Bronchus fibroblast of lung (primary cell): ENCODE data around the gene SNX18. TPM values are rescaled to one million over a fixed set of nuclear protein-coding genes. Genes with fewer than 3 reads are reported as not detected.

ENCODE experiments used
- total RNA-seq: library from RNA; depleted of rRNA; stranded (reverse); fragments of >200 nt; gene quantifications from 2 replicates; pipeline ENCODE4 v1.2.3, GENCODE V29; 2015

Gene SNX18
- 33.4 and 39.5 TPM in 2 replicates for total RNA-seq

GRCh38 chr5:54517512-54518145 lies at the start of gene SNX18:
Gene SNX18, plus strand, starts transcription at chr5:54517759. Its CDS starts 194 bp downstream, at chr5:54517953.

Other genes with a start within 250 kb of the SNX18 start
- gene ARL15, start 207.2 kb upstream of the SNX18 start, total RNA-seq = 8.0 and 14.3 TPM in 2 replicates
- gene HSPB3, start 62.1 kb upstream of the SNX18 start, total RNA-seq = not detected in 2 replicates